HuH-7 (cell line): ENCODE data around the gene KDSR.

Source experiments
- DNase-seq: peaks from one replicate; pipeline ENCODE4 v3.0.0; 2011; ENCODE audit warnings: low spot score

KDSR gene

GRCh38 chr18:63306819-63307550 lies 60.0 kb downstream of the KDSR start:
- no peak for DNase-seq

GRCh38 chr18:63306249-63306648 lies 60.8 kb downstream of the KDSR start:
- DNase-seq = no peak

- DNase-seq = no peak
Observed at GRCh38 chr18:63303547-63303946, 63.5 kb downstream of the KDSR start.

DNA sequence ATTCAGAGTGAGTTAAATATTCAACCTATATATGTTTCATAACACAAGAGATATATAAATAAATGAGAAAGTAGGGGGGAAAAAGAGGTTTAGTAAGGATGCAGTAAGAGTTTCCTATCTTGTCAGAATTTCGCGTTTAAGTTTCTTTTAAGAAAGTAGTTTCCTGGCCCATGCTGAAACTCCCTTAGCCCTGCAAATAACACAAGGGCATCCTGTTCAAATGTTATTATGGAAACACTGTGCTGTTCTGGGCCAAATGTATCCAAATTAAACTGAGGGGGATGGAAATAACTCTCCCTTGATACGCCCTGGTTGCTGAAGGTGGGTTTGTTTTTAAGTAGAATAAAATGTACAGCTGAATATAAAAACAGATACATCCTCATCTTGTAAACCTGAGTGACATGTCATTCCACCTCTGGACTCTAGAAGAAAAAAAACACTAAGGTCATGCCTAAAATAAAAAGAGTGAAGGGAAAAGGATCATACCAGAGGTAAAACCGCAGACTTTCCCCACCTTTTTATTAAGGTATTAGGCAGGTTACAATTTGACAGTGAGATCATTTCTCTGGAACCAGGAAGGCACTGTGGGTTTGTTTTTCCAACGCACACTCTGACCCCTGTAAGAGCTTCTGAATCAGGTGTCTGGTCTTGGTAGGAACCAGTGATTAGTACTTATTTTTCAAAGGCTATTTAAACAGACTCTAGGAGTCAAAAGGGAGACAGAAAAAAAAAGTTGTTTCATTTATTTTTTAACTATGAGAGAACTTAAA lies 64.2 kb downstream of the KDSR start:
- DNase-seq = no peak

GRCh38 chr18:63302220-63302619 lies 64.8 kb downstream of the KDSR start:
- no peak for DNase-seq

DNA sequence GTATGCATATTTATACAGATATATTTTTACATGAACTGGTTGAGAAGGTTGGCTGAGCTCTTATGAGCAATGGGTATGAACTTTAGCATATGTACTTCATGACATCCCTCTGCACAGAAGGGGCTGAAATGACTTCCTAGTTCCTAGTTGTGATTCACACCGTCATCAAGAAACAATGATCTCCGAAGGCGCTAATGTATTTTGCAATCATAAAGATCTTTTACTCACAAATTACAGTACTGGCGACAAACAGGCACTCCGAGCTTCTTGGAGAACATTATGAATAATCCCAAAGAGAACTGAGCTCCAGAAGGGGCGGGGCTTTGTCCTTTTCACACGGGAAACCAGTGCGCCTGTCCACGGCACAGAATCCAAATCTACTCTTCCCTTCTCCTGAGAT lies 65.6 kb downstream of the KDSR start:
- DNase-seq = no peak

GRCh38 chr18:63299837-63300745 lies 66.9 kb downstream of the KDSR start:
- DNase-seq = no peak

DNA sequence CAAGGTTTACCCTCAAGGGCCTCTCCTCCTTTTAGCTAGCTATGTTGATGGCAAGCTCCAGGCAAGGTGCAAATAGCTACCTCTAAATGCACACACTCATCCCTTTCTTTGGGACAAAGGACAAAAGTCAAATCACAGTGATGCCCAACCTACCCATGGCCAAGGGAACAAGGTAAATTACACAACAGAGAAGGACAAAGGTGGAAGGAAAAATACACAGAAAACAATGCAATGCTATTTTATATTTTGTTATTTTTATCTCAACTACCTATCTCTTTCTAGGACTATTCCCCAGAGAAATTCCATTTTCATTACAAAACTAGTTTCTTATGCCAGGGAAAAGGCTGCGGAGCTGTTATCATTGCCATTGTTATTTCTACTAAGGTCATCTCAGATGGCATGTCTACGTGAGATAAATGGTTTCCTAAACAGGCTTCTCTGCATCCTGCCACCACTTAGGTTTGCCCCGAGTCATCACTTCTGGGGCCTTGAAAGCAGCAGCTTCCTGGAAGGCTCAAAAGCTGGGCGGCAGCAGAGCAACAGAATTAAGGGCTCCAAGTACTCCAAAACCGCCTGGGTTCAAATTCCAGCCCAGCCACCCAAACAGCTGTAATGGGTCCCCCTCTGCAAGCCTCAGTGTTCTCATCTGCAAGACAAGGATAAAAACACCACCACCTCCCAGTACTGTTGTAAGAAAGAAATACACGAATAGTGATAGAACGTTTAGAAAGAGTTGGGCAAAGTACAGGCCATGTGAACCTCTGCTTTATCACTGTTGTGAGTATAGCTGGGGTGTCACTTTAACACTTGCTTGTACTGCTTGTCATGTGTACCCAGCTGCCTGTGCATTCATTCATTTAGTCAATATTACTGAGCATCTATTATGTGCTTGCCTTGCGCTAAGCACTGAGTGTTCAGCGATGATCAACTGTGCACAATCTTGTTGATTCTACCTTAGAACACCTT lies 68.3 kb downstream of the KDSR start:
- DNase-seq = no peak

DNA sequence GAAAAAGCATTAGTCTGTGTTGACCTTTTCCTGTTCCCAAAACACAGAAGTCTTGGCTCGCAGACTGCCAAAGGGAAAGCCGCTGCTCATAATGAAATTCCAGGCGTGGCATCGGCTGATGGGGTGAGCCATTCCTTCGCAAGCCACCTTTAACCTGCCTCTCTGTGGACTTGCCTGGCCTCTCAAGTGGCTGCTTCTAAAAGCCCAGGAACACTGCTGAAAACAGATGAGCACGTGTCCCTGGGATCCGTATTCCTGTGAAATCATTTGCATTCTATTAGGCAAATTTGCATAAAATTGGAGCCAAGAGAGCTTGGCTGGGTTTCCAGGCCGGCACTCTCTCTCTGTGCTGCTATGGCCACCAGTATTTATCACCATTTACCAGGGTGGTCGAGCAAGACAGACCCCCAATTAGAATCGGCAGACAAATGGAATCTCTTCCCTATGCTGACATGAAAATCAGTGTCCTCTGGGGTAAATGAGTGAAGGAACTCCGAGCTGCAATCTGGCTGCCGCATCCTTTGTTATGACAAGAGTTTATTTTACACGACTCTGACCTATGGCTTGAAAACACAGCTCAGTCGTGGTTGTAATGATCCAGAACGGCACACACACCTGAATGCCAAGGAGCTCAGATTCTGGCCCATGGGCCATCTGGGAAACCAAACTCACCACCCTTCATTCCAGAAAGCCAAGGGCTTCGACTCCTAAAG lies 69.2 kb downstream of the KDSR start:
- no peak for DNase-seq

GRCh38 chr18:63293935-63294334 lies 73.1 kb downstream of the KDSR start:
- no peak for DNase-seq

DNA sequence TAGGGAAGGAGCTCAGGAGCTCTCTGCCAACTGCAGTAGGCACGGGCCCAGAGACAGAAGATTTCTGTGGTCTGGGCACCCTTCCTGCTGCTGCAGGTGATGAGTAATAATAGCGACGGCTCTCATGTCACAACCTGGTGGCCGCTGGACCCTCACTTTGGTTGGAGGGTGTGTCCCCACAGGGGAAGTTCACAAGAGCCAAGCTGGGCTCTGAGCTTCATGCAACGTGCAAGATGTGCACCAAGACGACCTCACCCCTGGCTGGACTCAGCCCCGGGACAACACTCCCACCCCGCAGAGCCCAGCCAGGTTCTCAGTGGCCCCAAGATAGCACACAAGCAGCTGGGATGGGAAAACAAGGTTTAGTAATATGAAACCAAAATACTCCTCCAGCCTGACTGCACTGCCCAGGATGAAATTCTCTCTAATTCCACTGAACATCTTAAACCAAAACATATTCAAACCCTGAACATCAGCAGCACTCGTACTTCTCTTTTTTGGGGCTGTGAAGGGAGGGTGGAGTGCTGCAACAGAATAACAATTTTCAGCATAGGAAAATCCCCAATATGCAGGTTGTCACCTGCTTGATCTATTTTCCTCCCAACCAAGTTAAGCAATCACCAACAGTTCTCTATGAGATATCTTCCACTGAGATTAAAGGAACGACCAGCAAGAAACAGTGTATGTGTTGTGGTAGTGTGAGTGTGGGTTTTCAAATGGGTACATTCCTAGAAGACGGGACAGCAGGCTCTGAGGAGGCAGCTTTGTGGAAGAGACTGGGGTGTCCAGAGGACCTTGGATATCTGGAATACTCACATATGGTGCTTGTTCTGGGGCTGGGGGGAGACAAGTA lies 73.9 kb downstream of the KDSR start:
- no peak for DNase-seq

- no peak for DNase-seq
Observed at GRCh38 chr18:63291278-63291677, 75.7 kb downstream of the KDSR start.

- no peak for DNase-seq
Observed at GRCh38 chr18:63290821-63291200, 76.2 kb downstream of the KDSR start.

DNA sequence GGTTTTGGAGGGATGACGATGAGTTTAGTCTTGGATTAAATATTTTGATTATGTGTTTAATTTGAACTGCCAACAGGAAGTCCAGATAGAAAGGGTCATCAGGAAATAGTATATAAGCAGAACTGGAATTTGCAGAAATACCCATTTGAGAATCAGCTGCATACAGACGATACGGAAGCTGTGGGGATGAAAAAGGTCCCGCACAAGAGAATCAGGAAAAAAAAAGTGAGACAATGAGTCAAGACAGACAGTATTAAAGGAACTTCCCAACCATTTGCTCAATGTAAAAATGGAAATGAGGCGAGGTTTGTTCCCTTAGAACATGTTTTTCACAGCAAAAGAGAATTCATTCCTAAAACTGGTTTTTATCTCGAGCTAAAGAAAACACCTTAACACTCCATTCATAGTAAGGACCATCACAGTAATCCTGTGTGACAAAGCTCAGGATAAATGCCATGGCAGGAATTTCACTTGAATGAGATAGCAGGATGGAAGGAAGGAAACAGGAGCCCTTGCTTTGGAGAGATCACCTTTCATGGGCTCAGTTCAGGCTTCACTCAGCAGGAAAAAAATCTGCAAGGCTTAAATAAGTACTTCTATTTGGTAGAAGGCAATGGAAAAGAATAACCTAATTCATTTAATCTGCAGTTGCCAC lies 76.7 kb downstream of the KDSR start:
- no peak for DNase-seq

- no peak for DNase-seq
Observed at GRCh38 chr18:63288311-63288710, 78.7 kb downstream of the KDSR start.

- no peak for DNase-seq
Observed at GRCh38 chr18:63287691-63288220, 79.2 kb downstream of the KDSR start.

DNA sequence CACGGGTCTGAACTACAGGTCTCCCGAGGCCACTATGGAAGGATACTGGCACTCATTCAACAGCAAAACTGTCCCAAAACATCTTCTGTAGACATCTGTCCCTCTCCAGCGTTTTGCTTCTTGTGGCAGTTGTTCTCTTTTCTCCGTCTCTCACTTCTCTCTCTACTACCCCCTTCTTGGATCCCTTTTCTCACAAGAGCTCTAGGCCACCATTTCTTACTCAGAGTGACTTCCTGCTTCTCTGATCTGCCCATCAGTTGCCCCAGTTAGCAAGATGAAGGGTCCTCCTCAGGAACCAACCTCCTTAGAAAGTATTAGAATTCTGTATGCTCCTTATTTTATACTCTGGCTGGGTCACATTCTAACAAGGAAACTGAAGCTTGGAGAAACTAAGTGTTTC lies 80.1 kb downstream of the KDSR start:
- DNase-seq = no peak

GRCh38 chr18:63284827-63285733 lies 81.9 kb downstream of the KDSR start:
- no peak for DNase-seq
